Neural cell (in vitro differentiated cells): ENCODE results near the gene DHTKD1. TPM values are rescaled to one million over a fixed set of nuclear protein-coding genes. Genes with fewer than 3 reads are reported as not detected.
"Not testable (repeated sequence)": the region's sequence is repeated elsewhere in the genome, so short reads cannot be mapped to it uniquely, and the experiment has no call there.

Experiments used
- H2AFZ ChIP-seq: fragments of 200-600, 300-800 bp; sonication (generic), shearing (Covaris generic); 2 replicates; pipeline ENCODE4 v1.6.0; 2014; ENCODE audit warnings: low read depth, mild to moderate bottlenecking, antibody characterized with exemption, low read length, moderate library complexity
- H3F3A ChIP-seq: fragments of 200-600 bp; shearing (Covaris generic); 2 replicates; pipeline ENCODE4 v1.6.1; 2016; ENCODE audit warnings: mild to moderate bottlenecking, moderate library complexity, mixed read lengths, antibody characterized with exemption, low read length; ENCODE audit not compliant: insufficient read depth, poor library complexity, severe bottlenecking
- H3K27ac ChIP-seq: fragments of 200-600, 300-800 bp; sonication (generic), shearing (Covaris generic); 2 replicates; pipeline ENCODE4 v1.5.1; 2014; ENCODE audit warnings: mild to moderate bottlenecking, low read length, moderate library complexity
- H3K27me3 ChIP-seq: fragments of 300-800, 200-600 bp; sonication (generic), shearing (Covaris generic); 2 replicates; pipeline ENCODE4 v1.6.0; 2014; ENCODE audit warnings: mild to moderate bottlenecking, low read depth, low read length, moderate library complexity; ENCODE audit not compliant: insufficient read depth
- H3K36me3 ChIP-seq: fragments of 300-800, 200-600 bp; sonication (generic), shearing (Covaris generic); 2 replicates; pipeline ENCODE4 v1.5.1; 2014; ENCODE audit warnings: mild to moderate bottlenecking, antibody characterized with exemption, low read length, moderate library complexity; ENCODE audit not compliant: insufficient read depth
- H3K4me2 ChIP-seq: fragments of 300-800, 200-600 bp; sonication (generic), shearing (Covaris generic); 2 replicates; pipeline ENCODE4 v1.6.0; 2014; ENCODE audit warnings: mild to moderate bottlenecking, low read length
- H3K4me3 ChIP-seq: fragments of 300-800, 200-600 bp; sonication (generic), shearing (Covaris generic); 2 replicates; pipeline ENCODE4 v1.5.1; 2014; ENCODE audit warnings: mild to moderate bottlenecking, low read length, moderate library complexity
- H3K79me2 ChIP-seq: fragments of 200-600 bp; shearing (Covaris generic); replicated peaks from 2 replicates; pipeline ENCODE4 v1.6.0; 2014; ENCODE audit warnings: mild to moderate bottlenecking, low read length, moderate library complexity; ENCODE audit not compliant: insufficient read depth
- H3K9ac ChIP-seq: fragments of 300-800, 200-600 bp; sonication (generic), shearing (Covaris generic); 2 replicates; pipeline ENCODE4 v1.6.1; 2016; ENCODE audit warnings: mild to moderate bottlenecking, low read length, mixed read lengths
- H3K9me2 ChIP-seq: fragments of 200-600 bp; shearing (Covaris generic); 2 replicates; pipeline ENCODE4 v1.6.1; 2016; ENCODE audit warnings: mild to moderate bottlenecking, low read length, mixed read lengths; ENCODE audit not compliant: insufficient read depth
- H3K9me3 ChIP-seq: fragments of 200-600, 300-800 bp; sonication (generic), shearing (Covaris generic); 2 replicates; pipeline ENCODE4 v1.6.1; 2016; ENCODE audit warnings: mild to moderate bottlenecking, mixed run types, low read length, moderate library complexity, mixed read lengths
- H4K20me1 ChIP-seq: fragments of 200-600 bp; shearing (Covaris generic); 2 replicates; pipeline ENCODE4 v1.6.1; 2016; ENCODE audit warnings: mild to moderate bottlenecking, mixed run types; ENCODE audit not compliant: insufficient read depth
- CTCF ChIP-seq: fragments of 450-650 bp; IDR thresholded peaks from 2 replicates; pipeline ENCODE4 v1.5.1; 2014; ENCODE audit warnings: antibody characterized with exemption, mild to moderate bottlenecking, moderate library complexity; ENCODE audit not compliant: poor library complexity, severe bottlenecking
- EP300 ChIP-seq: fragments of 450-650 bp; conservative IDR thresholded peaks from 2 replicates; pipeline ENCODE4 v1.6.1; 2014; ENCODE audit warnings: antibody characterized with exemption, mild to moderate bottlenecking, moderate library complexity; ENCODE audit not compliant: poor library complexity, severe bottlenecking
- EZH2 ChIP-seq: fragments of 200-600, 300-800 bp; shearing (Covaris generic), sonication (generic); IDR thresholded peaks from 2 replicates; pipeline ENCODE4 v1.6.1; 2014; ENCODE audit warnings: antibody characterized with exemption, low read length, borderline replicate concordance, mild to moderate bottlenecking; ENCODE audit not compliant: insufficient read depth, poor library complexity, severe bottlenecking
- MXI1 ChIP-seq: fragments of 450-650 bp; conservative IDR thresholded peaks from 2 replicates; pipeline ENCODE4 v1.6.1; 2014; ENCODE audit warnings: antibody characterized with exemption, mild to moderate bottlenecking; ENCODE audit not compliant: poor library complexity, severe bottlenecking
- POLR2AphosphoS5 ChIP-seq: IDR thresholded peaks from 2 replicates; pipeline ENCODE4 v1.6.1; 2012
- RAD21 ChIP-seq: fragments of 450-650 bp; conservative IDR thresholded peaks from 2 replicates; pipeline ENCODE4 v1.6.1; 2014; ENCODE audit warnings: antibody characterized with exemption, mild to moderate bottlenecking, moderate library complexity
- REST ChIP-seq: IDR thresholded peaks from 2 replicates; pipeline ENCODE4 v1.6.1; 2012; ENCODE audit warnings: borderline replicate concordance
- SMC3 ChIP-seq: fragments of 450-650 bp; conservative IDR thresholded peaks from 2 replicates; pipeline ENCODE4 v1.6.1; 2014; ENCODE audit warnings: antibody characterized with exemption, mild to moderate bottlenecking, moderate library complexity; ENCODE audit not compliant: poor library complexity
- TAF1 ChIP-seq: IDR thresholded peaks from 2 replicates; pipeline ENCODE4 v1.6.1; 2012; ENCODE audit warnings: low read depth
- polyA plus RNA-seq: library from polyadenylated mRNA; depleted of rRNA; stranded (reverse); fragments of >200 nt; gene quantifications from 2 replicates; pipeline ENCODE4 v1.2.3, GENCODE V29; 2014

The DHTKD1 gene
- polyA plus RNA-seq, 1 donor from 2014 or later = 24.0 TPM

- Histone ChIP-seq H3K4me3 (no peak overlapping the region), H3K79me2 (no peaks in the 10 kb centered on the region), H3K27me3 (no peaks in the 10 kb centered on the region), H2AFZ (no peak overlapping the region), H3K9me2 (no peaks in the 10 kb centered on the region), H3K4me2 (no peak overlapping the region), H3K9me3 (no peaks in the 10 kb centered on the region), H4K20me1 (no peaks in the 10 kb centered on the region), H3K9ac (no peak overlapping the region), H3F3A (no peaks in the 10 kb centered on the region), H3K27ac (no peak overlapping the region), H3K36me3 (no peaks in the 10 kb centered on the region)
- TF ChIP-seq POLR2AphosphoS5 (no peak), EZH2 (no peak), REST (no peak), RAD21 (no peak), TAF1 (no peak), EP300 (no peak), MXI1 (no peak)
These were observed 22.7 kb downstream of the DHTKD1 start for GRCh38 chr10:12091421-12091820.

- H3K27ac ChIP-seq, H3K4me3 ChIP-seq, H2AFZ ChIP-seq, H3K4me2 ChIP-seq, H4K20me1 ChIP-seq, H3K9ac ChIP-seq, H3K79me2 ChIP-seq, H3K27me3 ChIP-seq, H3K36me3 ChIP-seq, H3K9me2 ChIP-seq, H3F3A ChIP-seq, H3K9me3 ChIP-seq: not testable (repeated sequence)
These were observed 28.6 kb downstream of the DHTKD1 start for GRCh38 chr10:12097361-12097760.

GRCh38 chr10:12097791-12098190 is 29.0 kb downstream of the DHTKD1 start:
- no peaks in the 10 kb centered on the region for H3K9me2 ChIP-seq
- H3K27ac ChIP-seq = no peak overlapping the region
- no peaks in the 10 kb centered on the region for H3K9me3 ChIP-seq
- H3K79me2 ChIP-seq = no peaks in the 10 kb centered on the region
- no peak overlapping the region for H2AFZ ChIP-seq
- no peak overlapping the region for H3K4me3 ChIP-seq
- TF ChIP-seq RAD21 (no peak), TAF1 (no peak), CTCF (no peak), REST (no peak), MXI1 (no peak), SMC3 (no peak), POLR2AphosphoS5 (no peak), EZH2 (no peak), EP300 (no peak)
- H3K36me3 ChIP-seq = no peaks in the 10 kb centered on the region
- no peak overlapping the region for H3K4me2 ChIP-seq
- no peaks in the 10 kb centered on the region for H4K20me1 ChIP-seq
- H3K27me3 ChIP-seq = no peaks in the 10 kb centered on the region
- no peaks in the 10 kb centered on the region for H3F3A ChIP-seq
- H3K9ac ChIP-seq = no peak overlapping the region
